HepG2 (cell line): ENCODE results near the gene GABARAPL2. TPM values are rescaled to one million over a fixed set of nuclear protein-coding genes. Genes with fewer than 3 reads are reported as not detected.
A peak's percentile ranks its signal among the peaks of the same experiment; 100 is the strongest.

Source experiments
- ARNTL ChIP-seq: sonication (generic); formaldehyde crosslinking; IDR thresholded peaks from 2 replicates; pipeline ENCODE4 v1.4.0; 2020; ENCODE audit warnings: mild to moderate bottlenecking, missing genetic modification reagents
- BCL6 ChIP-seq: IDR thresholded peaks from 2 replicates; pipeline ENCODE4 v1.6.1; 2016; ENCODE audit warnings: missing genetic modification reagents, missing compliant biosample characterization
- BHLHE40 ChIP-seq: IDR thresholded peaks from 2 replicates; pipeline ENCODE4 v1.6.1; 2011; ENCODE audit warnings: low read length, improper control_type of control experiment
- CAMTA2 ChIP-seq: sonication (generic); formaldehyde crosslinking; IDR thresholded peaks from 2 replicates; pipeline ENCODE4 v1.4.0; 2020; ENCODE audit warnings: mild to moderate bottlenecking, missing genetic modification reagents, borderline replicate concordance
- CCDC6 ChIP-seq: sonication (generic); formaldehyde crosslinking; IDR thresholded peaks from 2 replicates; pipeline ENCODE4 v1.8.1; 2022; ENCODE audit warnings: mild to moderate bottlenecking, missing genetic modification reagents, moderate library complexity
- ETV6 ChIP-seq: sonication (generic); formaldehyde crosslinking; conservative IDR thresholded peaks from 2 replicates; pipeline ENCODE4 v1.4.0; 2020; ENCODE audit warnings: missing genetic modification reagents
- NCOA5 ChIP-seq: sonication (generic); formaldehyde crosslinking; IDR thresholded peaks from 2 replicates; pipeline ENCODE4 v1.4.0; 2020; ENCODE audit warnings: missing genetic modification reagents
- NFYB ChIP-seq: sonication (generic); formaldehyde crosslinking; IDR thresholded peaks from 2 replicates; pipeline ENCODE4 v1.4.0; 2020; ENCODE audit warnings: missing genetic modification reagents
- YEATS4 ChIP-seq: sonication (generic); formaldehyde crosslinking; IDR thresholded peaks from 2 replicates; pipeline ENCODE4 v1.4.0; 2020; ENCODE audit warnings: missing genetic modification reagents, borderline replicate concordance
- ZBTB1 ChIP-seq: sonication (generic); formaldehyde crosslinking; IDR thresholded peaks from 2 replicates; pipeline ENCODE4 v1.4.0; 2020; ENCODE audit warnings: missing genetic modification reagents, borderline replicate concordance
- ZNF772 ChIP-seq: sonication (generic); formaldehyde crosslinking; IDR thresholded peaks from 2 replicates; pipeline ENCODE4 v1.5.0; 2020; ENCODE audit warnings: mild to moderate bottlenecking, missing genetic modification reagents
- polyA plus RNA-seq, 8 experiments: library from polyadenylated mRNA; depleted of rRNA in 3 of 8; stranded (reverse) in 7 of 8; unstranded in 1 of 8; fragments of >200 nt; fragmentation: Illumina TruSeq in 4 of 8; extraction: Trizol in 4 of 8; gene quantifications; 2 replicates each; pipeline versions ENCODE4 v1.2.1 to v1.2.3, GENCODE V29; 2011 to 2016; ENCODE audit warnings: low read depth in 4 of 8, missing spikeins in 1 of 8, mixed read lengths in 1 of 8; ENCODE audit not compliant: insufficient read depth in 1 of 8
- total RNA-seq, 5 experiments: library from RNA; depleted of rRNA; stranded (reverse); fragments of >200 nt; fragmentation: Illumina TruSeq; extraction: Trizol; gene quantifications; 2 replicates each; pipeline ENCODE4 v1.2.3, GENCODE V29; 2016; ENCODE audit warnings: low read depth in 1 of 5
- TF ChIP-seq, protein P1 (sequence below): sonication (generic); formaldehyde crosslinking; IDR thresholded peaks from 2 replicates; pipeline ENCODE4 v1.4.0; 2020; ENCODE audit warnings: low read depth, mild to moderate bottlenecking, missing genetic modification reagents
- TF ChIP-seq, protein P2 (sequence below): IDR thresholded peaks from 2 replicates; pipeline ENCODE4 v1.6.1; 2012; ENCODE audit warnings: inconsistent platforms
- TF ChIP-seq, protein P3 (sequence below): sonication (generic); formaldehyde crosslinking; IDR thresholded peaks from 2 replicates; pipeline ENCODE4 v1.8.0; 2022; ENCODE audit warnings: missing genetic modification reagents, mild to moderate bottlenecking, moderate library complexity, borderline replicate concordance
- TF ChIP-seq, protein P4 (sequence below): sonication (generic); formaldehyde crosslinking; IDR thresholded peaks from 2 replicates; pipeline ENCODE4 v1.8.1; 2023; ENCODE audit warnings: missing genetic modification reagents, inconsistent platforms, borderline replicate concordance
- TF ChIP-seq, protein P5 (sequence below): IDR thresholded peaks from 2 replicates; pipeline ENCODE4 v1.6.1; 2016; ENCODE audit warnings: mild to moderate bottlenecking, missing biosample characterization, missing genetic modification reagents
- TF ChIP-seq, protein P6 (sequence below): sonication (generic); formaldehyde crosslinking; IDR thresholded peaks from 2 replicates; pipeline ENCODE4 v1.4.0; 2020; ENCODE audit warnings: missing genetic modification reagents
- TF ChIP-seq, protein P7 (sequence below): sonication (generic); formaldehyde crosslinking; IDR thresholded peaks from 2 replicates; pipeline ENCODE4 v1.8.1; 2023; ENCODE audit warnings: mild to moderate bottlenecking, moderate library complexity, missing genetic modification reagents
- TF ChIP-seq, protein P8 (sequence below): sonication (generic); formaldehyde crosslinking; conservative IDR thresholded peaks from 2 replicates; pipeline ENCODE4 v1.8.0; 2022; ENCODE audit warnings: low read depth, missing genetic modification reagents

GABARAPL2 gene
- total and polyA plus RNA-seq, 2 of the 13 experiments (the other 11 are each of a cell fraction or from before 2014, with no cell fraction given): 76.4 to 83.0 TPM

DNA sequence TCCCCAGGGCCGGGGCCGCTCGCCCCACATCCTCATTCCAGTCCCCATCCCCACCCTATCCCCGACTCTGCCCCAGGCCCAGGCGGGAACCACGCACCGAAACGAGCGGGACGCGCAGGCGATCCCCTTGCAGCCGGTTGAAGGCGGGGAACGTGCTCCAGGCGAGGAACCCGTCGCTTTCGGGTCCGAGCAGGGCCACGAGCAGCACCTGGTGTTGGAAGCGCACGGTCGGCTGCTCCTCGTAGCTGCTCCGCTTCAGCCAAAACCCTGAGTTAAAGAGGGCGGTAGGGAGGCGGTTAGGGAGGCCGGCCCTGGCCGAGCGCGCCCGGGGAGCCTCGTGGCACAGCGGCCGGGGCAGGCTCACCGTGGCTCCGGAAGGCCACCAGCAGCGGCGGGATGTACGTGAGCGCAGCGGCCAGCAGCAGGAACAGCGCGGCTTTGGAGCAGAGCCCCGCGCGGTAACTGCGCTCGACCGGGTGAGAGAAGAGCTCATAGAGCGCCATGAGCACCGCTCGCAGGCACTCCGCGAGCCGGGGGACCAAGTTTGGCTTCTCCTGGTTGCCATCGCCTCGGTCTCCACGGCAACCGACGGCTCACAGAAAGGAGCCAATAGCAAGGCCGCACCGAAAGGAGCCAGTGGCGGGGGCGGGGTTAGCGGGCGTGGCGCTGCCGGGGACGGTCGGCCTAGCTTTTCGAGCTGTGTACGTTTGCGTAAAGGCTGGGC lies 10.3 kb upstream of the GABARAPL2 start, which contains the start of gene TMEM231 (continued):
- TF ChIP-seq, protein P1, sequence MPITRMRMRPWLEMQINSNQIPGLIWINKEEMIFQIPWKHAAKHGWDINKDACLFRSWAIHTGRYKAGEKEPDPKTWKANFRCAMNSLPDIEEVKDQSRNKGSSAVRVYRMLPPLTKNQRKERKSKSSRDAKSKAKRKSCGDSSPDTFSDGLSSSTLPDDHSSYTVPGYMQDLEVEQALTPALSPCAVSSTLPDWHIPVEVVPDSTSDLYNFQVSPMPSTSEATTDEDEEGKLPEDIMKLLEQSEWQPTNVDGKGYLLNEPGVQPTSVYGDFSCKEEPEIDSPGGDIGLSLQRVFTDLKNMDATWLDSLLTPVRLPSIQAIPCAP (CRISPR knock-in tag): peak; percentile 87; the same call in 1 of the 2 replicates
- TF ChIP-seq ZBTB1 (CRISPR knock-in tag) (no peak), ARNTL (CRISPR knock-in tag) (no peak), BHLHE40 (no peak), ETV6 (0 out of 2 replicates have a peak, but pooled peaks have one; percentile 43), CAMTA2 (peak; percentile 60; the same call in 1 of the 2 replicates), CCDC6 (CRISPR knock-in tag) (peak; percentile 38; the same call in 1 of the 2 replicates), BCL6 (CRISPR knock-in tag) (no peak), NCOA5 (CRISPR knock-in tag) (no peak), NFYB (CRISPR knock-in tag) (peak; percentile 73), YEATS4 (CRISPR knock-in tag) (0 out of 2 replicates have a peak, but pooled peaks have one; percentile 14), ZNF772 (CRISPR knock-in tag) (peak; percentile 79)
- TF ChIP-seq, protein P2, sequence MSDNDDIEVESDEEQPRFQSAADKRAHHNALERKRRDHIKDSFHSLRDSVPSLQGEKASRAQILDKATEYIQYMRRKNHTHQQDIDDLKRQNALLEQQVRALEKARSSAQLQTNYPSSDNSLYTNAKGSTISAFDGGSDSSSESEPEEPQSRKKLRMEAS: peak; percentile 88
- TF ChIP-seq, protein P3, sequence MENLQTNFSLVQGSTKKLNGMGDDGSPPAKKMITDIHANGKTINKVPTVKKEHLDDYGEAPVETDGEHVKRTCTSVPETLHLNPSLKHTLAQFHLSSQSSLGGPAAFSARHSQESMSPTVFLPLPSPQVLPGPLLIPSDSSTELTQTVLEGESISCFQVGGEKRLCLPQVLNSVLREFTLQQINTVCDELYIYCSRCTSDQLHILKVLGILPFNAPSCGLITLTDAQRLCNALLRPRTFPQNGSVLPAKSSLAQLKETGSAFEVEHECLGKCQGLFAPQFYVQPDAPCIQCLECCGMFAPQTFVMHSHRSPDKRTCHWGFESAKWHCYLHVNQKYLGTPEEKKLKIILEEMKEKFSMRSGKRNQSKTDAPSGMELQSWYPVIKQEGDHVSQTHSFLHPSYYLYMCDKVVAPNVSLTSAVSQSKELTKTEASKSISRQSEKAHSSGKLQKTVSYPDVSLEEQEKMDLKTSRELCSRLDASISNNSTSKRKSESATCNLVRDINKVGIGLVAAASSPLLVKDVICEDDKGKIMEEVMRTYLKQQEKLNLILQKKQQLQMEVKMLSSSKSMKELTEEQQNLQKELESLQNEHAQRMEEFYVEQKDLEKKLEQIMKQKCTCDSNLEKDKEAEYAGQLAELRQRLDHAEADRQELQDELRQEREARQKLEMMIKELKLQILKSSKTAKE (CRISPR knock-in tag): 0 out of 2 replicates have a peak, but pooled peaks have one; percentile 17
- TF ChIP-seq, protein P4, sequence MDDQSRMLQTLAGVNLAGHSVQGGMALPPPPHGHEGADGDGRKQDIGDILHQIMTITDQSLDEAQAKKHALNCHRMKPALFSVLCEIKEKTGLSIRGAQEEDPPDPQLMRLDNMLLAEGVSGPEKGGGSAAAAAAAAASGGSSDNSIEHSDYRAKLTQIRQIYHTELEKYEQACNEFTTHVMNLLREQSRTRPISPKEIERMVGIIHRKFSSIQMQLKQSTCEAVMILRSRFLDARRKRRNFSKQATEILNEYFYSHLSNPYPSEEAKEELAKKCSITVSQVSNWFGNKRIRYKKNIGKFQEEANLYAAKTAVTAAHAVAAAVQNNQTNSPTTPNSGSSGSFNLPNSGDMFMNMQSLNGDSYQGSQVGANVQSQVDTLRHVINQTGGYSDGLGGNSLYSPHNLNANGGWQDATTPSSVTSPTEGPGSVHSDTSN (CRISPR knock-in tag): no peak
- TF ChIP-seq, protein P5, sequence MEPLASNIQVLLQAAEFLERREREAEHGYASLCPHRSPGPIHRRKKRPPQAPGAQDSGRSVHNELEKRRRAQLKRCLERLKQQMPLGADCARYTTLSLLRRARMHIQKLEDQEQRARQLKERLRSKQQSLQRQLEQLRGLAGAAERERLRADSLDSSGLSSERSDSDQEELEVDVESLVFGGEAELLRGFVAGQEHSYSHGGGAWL: peak; percentile 90
- TF ChIP-seq, protein P6, sequence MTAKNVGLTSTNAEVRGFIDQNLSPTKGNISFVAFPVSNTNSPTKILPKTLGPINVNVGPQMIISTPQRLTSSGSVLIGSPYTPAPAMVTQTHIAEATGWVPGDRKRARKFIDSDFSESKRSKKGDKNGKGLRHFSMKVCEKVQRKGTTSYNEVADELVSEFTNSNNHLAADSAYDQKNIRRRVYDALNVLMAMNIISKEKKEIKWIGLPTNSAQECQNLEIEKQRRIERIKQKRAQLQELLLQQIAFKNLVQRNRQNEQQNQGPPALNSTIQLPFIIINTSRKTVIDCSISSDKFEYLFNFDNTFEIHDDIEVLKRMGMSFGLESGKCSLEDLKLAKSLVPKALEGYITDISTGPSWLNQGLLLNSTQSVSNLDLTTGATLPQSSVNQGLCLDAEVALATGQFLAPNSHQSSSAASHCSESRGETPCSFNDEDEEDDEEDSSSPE (CRISPR knock-in tag): peak; percentile 44; the same call in 1 of the 2 replicates
- TF ChIP-seq, protein P7, sequence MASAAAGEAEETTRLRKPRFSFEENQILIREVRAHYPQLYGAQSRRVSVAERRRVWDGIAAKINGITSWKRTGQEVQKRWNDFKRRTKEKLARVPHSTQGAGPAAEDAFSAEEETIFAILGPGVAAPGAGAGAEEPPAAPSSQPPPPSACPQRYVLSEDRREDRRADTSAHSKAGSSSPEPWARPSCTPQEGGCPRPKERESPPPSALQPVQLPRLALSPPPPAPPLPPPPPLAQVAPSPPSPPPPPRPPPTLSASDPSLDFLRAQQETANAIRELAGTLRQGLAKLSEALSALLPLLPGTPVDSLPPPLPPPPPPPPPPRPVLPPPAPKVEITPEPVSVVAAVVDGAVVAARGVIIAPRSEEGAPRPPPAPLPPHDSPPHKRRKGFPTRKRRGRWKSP (CRISPR knock-in tag): peak; percentile 71; the same call in 1 of the 2 replicates
- TF ChIP-seq, protein P8, sequence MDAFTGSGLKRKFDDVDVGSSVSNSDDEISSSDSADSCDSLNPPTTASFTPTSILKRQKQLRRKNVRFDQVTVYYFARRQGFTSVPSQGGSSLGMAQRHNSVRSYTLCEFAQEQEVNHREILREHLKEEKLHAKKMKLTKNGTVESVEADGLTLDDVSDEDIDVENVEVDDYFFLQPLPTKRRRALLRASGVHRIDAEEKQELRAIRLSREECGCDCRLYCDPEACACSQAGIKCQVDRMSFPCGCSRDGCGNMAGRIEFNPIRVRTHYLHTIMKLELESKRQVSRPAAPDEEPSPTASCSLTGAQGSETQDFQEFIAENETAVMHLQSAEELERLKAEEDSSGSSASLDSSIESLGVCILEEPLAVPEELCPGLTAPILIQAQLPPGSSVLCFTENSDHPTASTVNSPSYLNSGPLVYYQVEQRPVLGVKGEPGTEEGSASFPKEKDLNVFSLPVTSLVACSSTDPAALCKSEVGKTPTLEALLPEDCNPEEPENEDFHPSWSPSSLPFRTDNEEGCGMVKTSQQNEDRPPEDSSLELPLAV (CRISPR knock-in tag): no peak
